WTC11 (cell line): Measurements from ENCODE around the gene PAN3. TPM values are rescaled to one million over a fixed set of nuclear protein-coding genes. Genes with fewer than 3 reads are reported as not detected.

Experiments used
- ATAC-seq: fragments of 200-7000 bp; cut with Tn5 transposase; 2 replicates; pipeline ENCODE4 v1.10.0; 2021; ENCODE audit warnings: mild to moderate bottlenecking, moderate library complexity
- CTCF ChIA-PET: fragments of 300-600 bp; sonication (Branson Sonifier 250); formaldehyde crosslinking; loops from one replicate; lab custom pipeline; 2021; ENCODE audit warnings: antibody characterized with exemption; lab: Charles Lee
- POLR2A ChIA-PET: fragments of 350-600 bp; sonication (Branson Sonifier 250); formaldehyde crosslinking; loops from one replicate; lab custom pipeline; 2021; ENCODE audit warnings: antibody characterized with exemption; lab: Charles Lee
- DNase-seq: peaks from one replicate; pipeline ENCODE4 v3.0.0; 2021; ENCODE audit warnings: low spot score
- H3K27ac Mint-ChIP-seq: 2 replicates; pipeline ENCODE4 v1.8.0; 2021; ENCODE audit warnings: mixed read lengths
- H3K27me3 Mint-ChIP-seq: 2 replicates; pipeline ENCODE4 v1.8.0; 2021; ENCODE audit warnings: low read depth, mild to moderate bottlenecking, moderate library complexity, mixed read lengths
- H3K36me3 Mint-ChIP-seq: 2 replicates; pipeline ENCODE4 v1.8.0; 2021; ENCODE audit warnings: mixed read lengths
- H3K4me1 Mint-ChIP-seq: 2 replicates; pipeline ENCODE4 v1.8.0; 2022; ENCODE audit warnings: mixed read lengths
- H3K4me3 Mint-ChIP-seq: 2 replicates; pipeline ENCODE4 v1.8.0; 2021; ENCODE audit warnings: mild to moderate bottlenecking, moderate library complexity, mixed read lengths
- H3K9me3 Mint-ChIP-seq: 2 replicates; pipeline ENCODE4 v1.8.0; 2021; ENCODE audit warnings: mixed read lengths
- ARID4B ChIP-seq: sonication (generic); formaldehyde crosslinking; IDR thresholded peaks from 2 replicates; pipeline ENCODE4 v1.8.0; 2023; ENCODE audit warnings: missing genetic modification reagents, mild to moderate bottlenecking, borderline replicate concordance
- CDX4 ChIP-seq: fragments of 250-450 bp; sonication (Bioruptor Pico); IDR thresholded peaks from 2 replicates; pipeline ENCODE4 v1.9.0; 2021; ENCODE audit warnings: moderate library complexity, mild to moderate bottlenecking, inconsistent platforms, borderline replicate concordance
- ESRRA ChIP-seq: sonication (generic); formaldehyde crosslinking; IDR thresholded peaks from 2 replicates; pipeline ENCODE4 v1.8.1; 2022; ENCODE audit warnings: mild to moderate bottlenecking, missing genetic modification reagents, borderline replicate concordance
- FOXK1 ChIP-seq: sonication (generic); formaldehyde crosslinking; IDR thresholded peaks from 2 replicates; pipeline ENCODE4 v1.8.0; 2022; ENCODE audit warnings: mild to moderate bottlenecking, moderate library complexity, missing genetic modification reagents
- IRF1 ChIP-seq: sonication (generic); formaldehyde crosslinking; IDR thresholded peaks from 2 replicates; pipeline ENCODE4 v1.8.0; 2023; ENCODE audit warnings: missing genetic modification reagents
- KAT7 ChIP-seq: sonication (generic); formaldehyde crosslinking; IDR thresholded peaks from 2 replicates; pipeline ENCODE4 v1.8.1; 2023; ENCODE audit warnings: missing genetic modification reagents, mild to moderate bottlenecking, borderline replicate concordance
- MLX ChIP-seq: sonication (generic); formaldehyde crosslinking; IDR thresholded peaks from 2 replicates; pipeline ENCODE4 v1.8.1; 2023; ENCODE audit warnings: mild to moderate bottlenecking, missing genetic modification reagents, moderate library complexity
- NFE2L1 ChIP-seq: sonication (generic); formaldehyde crosslinking; IDR thresholded peaks from 2 replicates; pipeline ENCODE4 v1.8.1; 2023; ENCODE audit warnings: missing genetic modification reagents
- NR3C1 ChIP-seq: sonication (generic); formaldehyde crosslinking; conservative IDR thresholded peaks from 2 replicates; pipeline ENCODE4 v1.8.1; 2023; ENCODE audit warnings: low read depth, mild to moderate bottlenecking, missing genetic modification reagents
- SP1 ChIP-seq: sonication (generic); formaldehyde crosslinking; conservative IDR thresholded peaks from 2 replicates; pipeline ENCODE4 v1.8.1; 2022; ENCODE audit warnings: missing genetic modification reagents
- TCF7 ChIP-seq: sonication (generic); formaldehyde crosslinking; IDR thresholded peaks from 2 replicates; pipeline ENCODE4 v1.8.0; 2022; ENCODE audit warnings: mild to moderate bottlenecking, low read depth, missing genetic modification reagents, moderate library complexity
- TEAD4 ChIP-seq: sonication (generic); formaldehyde crosslinking; IDR thresholded peaks from 2 replicates; pipeline ENCODE4 v1.8.0; 2022; ENCODE audit warnings: mild to moderate bottlenecking, missing genetic modification reagents
- TP53 ChIP-seq: sonication (generic); formaldehyde crosslinking; IDR thresholded peaks from 2 replicates; pipeline ENCODE4 v1.8.1; 2023; ENCODE audit warnings: mild to moderate bottlenecking, missing genetic modification reagents
- USF1 ChIP-seq: sonication (generic); formaldehyde crosslinking; IDR thresholded peaks from 2 replicates; pipeline ENCODE4 v1.8.0; 2022; ENCODE audit warnings: mild to moderate bottlenecking, missing genetic modification reagents
- ZNF219 ChIP-seq: sonication (generic); formaldehyde crosslinking; IDR thresholded peaks from 2 replicates; pipeline ENCODE4 v1.8.0; 2023; ENCODE audit warnings: missing genetic modification reagents, mild to moderate bottlenecking, borderline replicate concordance
- ZNF232 ChIP-seq: sonication (generic); formaldehyde crosslinking; IDR thresholded peaks from 2 replicates; pipeline ENCODE4 v1.8.0; 2022; ENCODE audit warnings: mild to moderate bottlenecking, missing genetic modification reagents
- ZNF416 ChIP-seq: fragments of 250-450 bp; sonication (Bioruptor Pico); IDR thresholded peaks from 2 replicates; pipeline ENCODE4 v1.9.0; 2021; ENCODE audit warnings: mild to moderate bottlenecking, inconsistent platforms
- ZNF532 ChIP-seq: fragments of 250-450 bp; sonication (Bioruptor Pico); IDR thresholded peaks from 2 replicates; pipeline ENCODE4 v1.9.0; 2021; ENCODE audit warnings: mild to moderate bottlenecking, borderline replicate concordance
- total RNA-seq: library from RNA; stranded (reverse); gene quantifications from 3 replicates; pipeline ENCODE4 v1.2.3, GENCODE V29; 2021
- TF ChIP-seq, protein P1 (sequence below): sonication (generic); formaldehyde crosslinking; IDR thresholded peaks from 2 replicates; pipeline ENCODE4 v1.8.0; 2022; ENCODE audit warnings: missing genetic modification reagents

Gene PAN3
- total RNA-seq, 1 experiment from 2014 or later: 37.8 TPM

- TF ChIP-seq TP53 (CRISPR knock-in tag): no peak
- TF ChIP-seq USF1 (CRISPR knock-in tag): no peak
These were observed 113.1 kb downstream of the PAN3 start (continued) for GRCh38 chr13:28251466-28251865.

DNA sequence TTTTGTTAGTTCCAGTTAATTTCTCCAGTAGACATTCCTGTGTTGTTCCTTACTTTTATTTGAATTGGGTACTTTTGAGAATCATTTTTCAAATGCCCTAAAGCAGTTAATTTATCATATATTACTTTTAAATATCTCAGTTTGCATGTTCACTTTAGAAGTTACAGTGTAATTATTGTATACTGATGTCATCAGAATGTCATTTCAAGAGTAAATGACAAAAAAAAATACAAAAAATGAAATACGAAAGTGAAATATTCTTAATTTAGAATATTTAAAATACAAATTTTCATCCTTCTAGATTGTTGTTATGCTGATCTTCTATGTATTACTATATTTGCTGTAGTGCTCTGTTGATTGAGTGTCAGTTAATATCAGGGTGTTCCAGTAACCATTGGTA, 114.2 kb downstream of the PAN3 start:
- peaks cover 19% of the 10 kb centered on the region for H3K36me3 Mint-ChIP-seq
- H3K9me3 Mint-ChIP-seq: peaks cover 4% of the 10 kb centered on the region; the same call in 1 of the 2 replicates
- H3K4me3 Mint-ChIP-seq: no peak overlapping the region

DNA sequence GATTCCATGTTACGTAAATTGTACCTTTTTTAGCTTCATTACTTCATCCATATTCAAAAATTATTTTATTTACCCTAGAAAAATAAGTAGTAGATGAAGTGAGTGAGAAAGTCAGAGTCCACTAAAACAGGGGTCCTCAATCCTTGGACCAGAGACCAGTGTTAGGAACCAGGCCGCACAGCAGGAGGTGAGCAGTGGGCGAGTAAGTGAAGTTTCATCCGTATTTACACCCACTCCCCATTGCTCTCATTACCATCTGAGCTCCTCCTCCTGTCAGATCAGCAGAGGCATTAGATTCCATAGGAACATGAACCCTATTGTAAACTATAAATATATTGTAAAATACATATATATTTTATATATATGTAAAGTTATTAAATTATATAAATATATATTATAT, 119.0 kb downstream of the PAN3 start:
- no peak for TF ChIP-seq ZNF219 (CRISPR knock-in tag)
- TF ChIP-seq, protein P1, sequence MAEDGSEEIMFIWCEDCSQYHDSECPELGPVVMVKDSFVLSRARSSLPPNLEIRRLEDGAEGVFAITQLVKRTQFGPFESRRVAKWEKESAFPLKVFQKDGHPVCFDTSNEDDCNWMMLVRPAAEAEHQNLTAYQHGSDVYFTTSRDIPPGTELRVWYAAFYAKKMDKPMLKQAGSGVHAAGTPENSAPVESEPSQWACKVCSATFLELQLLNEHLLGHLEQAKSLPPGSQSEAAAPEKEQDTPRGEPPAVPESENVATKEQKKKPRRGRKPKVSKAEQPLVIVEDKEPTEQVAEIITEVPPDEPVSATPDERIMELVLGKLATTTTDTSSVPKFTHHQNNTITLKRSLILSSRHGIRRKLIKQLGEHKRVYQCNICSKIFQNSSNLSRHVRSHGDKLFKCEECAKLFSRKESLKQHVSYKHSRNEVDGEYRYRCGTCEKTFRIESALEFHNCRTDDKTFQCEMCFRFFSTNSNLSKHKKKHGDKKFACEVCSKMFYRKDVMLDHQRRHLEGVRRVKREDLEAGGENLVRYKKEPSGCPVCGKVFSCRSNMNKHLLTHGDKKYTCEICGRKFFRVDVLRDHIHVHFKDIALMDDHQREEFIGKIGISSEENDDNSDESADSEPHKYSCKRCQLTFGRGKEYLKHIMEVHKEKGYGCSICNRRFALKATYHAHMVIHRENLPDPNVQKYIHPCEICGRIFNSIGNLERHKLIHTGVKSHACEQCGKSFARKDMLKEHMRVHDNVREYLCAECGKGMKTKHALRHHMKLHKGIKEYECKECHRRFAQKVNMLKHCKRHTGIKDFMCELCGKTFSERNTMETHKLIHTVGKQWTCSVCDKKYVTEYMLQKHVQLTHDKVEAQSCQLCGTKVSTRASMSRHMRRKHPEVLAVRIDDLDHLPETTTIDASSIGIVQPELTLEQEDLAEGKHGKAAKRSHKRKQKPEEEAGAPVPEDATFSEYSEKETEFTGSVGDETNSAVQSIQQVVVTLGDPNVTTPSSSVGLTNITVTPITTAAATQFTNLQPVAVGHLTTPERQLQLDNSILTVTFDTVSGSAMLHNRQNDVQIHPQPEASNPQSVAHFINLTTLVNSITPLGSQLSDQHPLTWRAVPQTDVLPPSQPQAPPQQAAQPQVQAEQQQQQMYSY (CRISPR knock-in tag): no peak
- TF ChIP-seq FOXK1 (CRISPR knock-in tag): no peak
- no peak for TF ChIP-seq ZNF532 (CRISPR knock-in tag)
- no peak for TF ChIP-seq NR3C1 (CRISPR knock-in tag)
- no peak for TF ChIP-seq NFE2L1
- no peak for TF ChIP-seq CDX4 (CRISPR knock-in tag)
- TF ChIP-seq TEAD4 (CRISPR knock-in tag): no peak
- TF ChIP-seq SP1 (CRISPR knock-in tag): no peak
- no peak for TF ChIP-seq TP53 (CRISPR knock-in tag)
- no peak for TF ChIP-seq KAT7
- no peak for TF ChIP-seq ARID4B (CRISPR knock-in tag)
- no peak for TF ChIP-seq MLX (CRISPR knock-in tag)
- TF ChIP-seq ZNF232: no peak

More for the DNA sequence above, 114.2 kb downstream of the PAN3 start:
- CTCF ChIA-PET: no interaction called here
- H3K27ac Mint-ChIP-seq: no peak overlapping the region
- no peak for DNase-seq
- TF ChIP-seq ESRRA (CRISPR knock-in tag) (no peak), IRF1 (no peak), ZNF416 (CRISPR knock-in tag) (no peak), TCF7 (CRISPR knock-in tag) (no peak)
- TF ChIP-seq, all 79 proteins: peak for 0
- no peaks in the 10 kb centered on the region for H3K27me3 Mint-ChIP-seq
- peaks cover 35% of the 10 kb centered on the region for H3K4me1 Mint-ChIP-seq
- POLR2A ChIA-PET: no interaction called here
- no peak for ATAC-seq

More for the DNA sequence above, 119.0 kb downstream of the PAN3 start:
- Mint-ChIP-seq H3K4me3 (no peak overlapping the region), H3K27ac (no peak overlapping the region), H3K27me3 (no peaks in the 10 kb centered on the region), H3K4me1 (peaks cover 27% of the 10 kb centered on the region), H3K36me3 (peaks cover 23% of the 10 kb centered on the region), H3K9me3 (peaks cover 4% of the 10 kb centered on the region; the same call in 1 of the 2 replicates)
- POLR2A ChIA-PET: no interaction called here
- no peak for ATAC-seq
- DNase-seq: no peak
- CTCF ChIA-PET: no interaction called here
